ENCODE measurements around the gene MAOA.
"Not testable (repeated sequence)": the region's sequence is repeated elsewhere in the genome, so short reads cannot be mapped to it uniquely, and the experiment has no call there.

The MAOA gene

DNA sequence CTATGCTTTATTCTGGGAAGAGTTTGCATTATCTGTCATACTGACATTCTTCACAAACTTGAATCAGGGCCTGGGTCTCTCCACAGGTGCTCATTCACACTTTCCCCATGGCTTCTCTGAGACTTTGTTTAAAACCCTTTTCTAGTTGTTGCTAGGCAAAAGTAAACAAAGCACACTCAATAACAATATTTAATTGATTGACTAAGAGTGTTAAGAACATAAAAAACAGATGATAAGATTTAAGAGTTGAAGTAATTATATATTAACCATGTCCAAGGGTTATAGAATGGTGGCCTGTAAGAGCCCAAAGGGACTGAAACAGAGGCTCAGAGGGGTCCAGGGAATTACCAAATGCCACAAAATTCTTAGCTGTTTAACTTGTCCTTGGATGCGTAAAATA lies 7.1 kb downstream of the MAOA start:
- no peak for DNase-seq (ENCODE audit: low read depth)

DNA sequence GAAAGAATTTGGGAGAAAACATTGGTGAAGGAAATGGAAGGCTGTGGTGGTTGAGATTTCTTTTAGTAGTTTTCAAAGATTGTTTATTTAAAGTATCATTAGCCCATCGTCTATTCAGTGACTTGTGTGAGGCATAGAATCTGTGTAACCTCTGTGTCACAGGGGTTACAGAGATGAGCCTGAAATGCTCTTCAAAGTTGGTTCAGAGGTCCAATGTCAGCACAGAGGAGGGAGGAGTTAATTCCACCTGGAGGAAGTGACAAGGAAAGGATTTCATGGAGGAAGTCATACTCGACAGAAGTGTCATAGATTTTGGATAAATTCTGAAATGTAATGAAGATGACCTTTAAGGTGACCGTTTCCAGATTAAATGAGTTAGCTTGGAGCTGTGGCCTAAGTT lies 8.2 kb downstream of the MAOA start:
- no peak for DNase-seq (ENCODE audit: low read depth)

DNA sequence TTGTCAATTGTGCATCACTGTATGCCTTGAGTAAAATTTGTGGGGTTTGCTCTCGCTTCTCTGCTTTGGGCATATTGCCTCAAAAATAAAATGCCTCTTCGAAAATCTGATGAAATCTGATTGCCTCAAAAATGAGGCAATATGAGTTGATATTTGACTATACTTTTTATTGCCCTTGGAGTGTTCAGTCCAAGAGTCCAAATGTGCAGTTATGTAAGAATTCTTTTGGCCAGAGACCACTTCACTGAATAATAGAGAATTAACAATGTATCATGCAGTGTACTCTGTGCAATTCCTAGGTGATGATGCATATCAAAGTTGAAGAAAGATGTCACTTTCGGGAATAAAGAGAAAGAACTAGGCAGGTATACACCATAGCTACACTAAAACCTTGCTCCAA lies 8.6 kb downstream of the MAOA start:
- DNase-seq (ENCODE audit: low read depth): no peak

DNA sequence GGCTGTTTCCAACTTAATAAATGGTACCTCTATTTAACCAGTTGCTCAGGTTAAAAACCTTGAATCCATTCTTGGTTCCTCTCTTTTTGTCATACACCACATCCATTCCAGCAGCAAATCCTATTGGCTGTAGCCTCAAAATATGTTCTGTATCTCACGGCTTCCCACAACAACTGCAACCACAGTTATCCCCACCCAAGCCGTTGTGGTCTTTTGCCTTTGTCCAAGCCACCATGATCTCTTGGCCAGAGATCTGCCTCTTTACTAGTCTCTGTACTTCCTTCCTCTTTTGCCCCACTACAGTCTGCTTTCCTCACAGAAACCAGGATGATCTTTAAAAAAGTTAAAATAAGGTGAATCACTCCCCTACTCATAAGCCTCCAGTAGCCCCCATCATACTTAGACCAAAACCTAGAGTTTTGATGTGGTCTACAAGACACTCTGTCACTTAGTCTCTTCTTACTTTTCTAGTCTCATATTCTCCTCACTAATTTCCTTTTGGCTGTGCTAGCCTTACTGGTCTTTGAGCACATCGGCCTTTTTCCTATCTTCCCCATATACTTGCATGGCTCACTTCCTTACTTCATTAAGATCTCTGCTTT lies 10.3 kb downstream of the MAOA start:
- DNase-seq (ENCODE audit: low read depth): no peak

DNA sequence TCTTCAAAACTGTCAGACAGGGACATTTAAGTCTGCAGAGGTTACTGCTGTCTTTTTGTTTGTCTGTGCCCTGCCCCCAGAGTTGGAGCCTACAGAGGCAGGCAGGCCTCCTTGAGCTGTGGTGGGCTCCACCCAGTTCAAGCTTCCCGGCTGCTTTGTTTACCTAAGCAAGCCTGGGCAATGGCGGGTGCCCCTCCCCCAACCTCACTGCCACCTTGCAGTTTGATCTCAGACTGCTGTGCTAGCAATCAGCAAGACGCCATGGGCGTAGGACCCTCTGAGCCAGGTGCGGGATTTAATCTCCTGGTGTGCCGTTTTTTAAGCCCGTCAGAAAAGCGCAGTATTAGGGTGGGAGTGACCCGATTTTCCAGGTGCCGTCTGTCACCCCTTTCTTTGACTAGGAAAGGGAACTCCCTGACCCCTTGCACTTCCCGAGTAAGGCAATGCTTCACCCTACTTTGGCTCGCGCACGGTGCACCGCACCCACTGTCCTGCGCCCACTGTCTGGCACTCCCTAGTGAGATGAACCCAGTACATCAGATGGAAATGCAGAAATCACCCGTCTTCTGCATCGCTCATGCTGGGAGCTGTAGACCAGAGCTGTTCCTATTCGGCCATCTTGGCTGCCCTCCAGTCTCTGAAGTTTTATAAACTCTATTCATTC lies 20.0 kb downstream of the MAOA start:
- DNase-seq (ENCODE audit: low read depth): not testable (repeated sequence)

DNA sequence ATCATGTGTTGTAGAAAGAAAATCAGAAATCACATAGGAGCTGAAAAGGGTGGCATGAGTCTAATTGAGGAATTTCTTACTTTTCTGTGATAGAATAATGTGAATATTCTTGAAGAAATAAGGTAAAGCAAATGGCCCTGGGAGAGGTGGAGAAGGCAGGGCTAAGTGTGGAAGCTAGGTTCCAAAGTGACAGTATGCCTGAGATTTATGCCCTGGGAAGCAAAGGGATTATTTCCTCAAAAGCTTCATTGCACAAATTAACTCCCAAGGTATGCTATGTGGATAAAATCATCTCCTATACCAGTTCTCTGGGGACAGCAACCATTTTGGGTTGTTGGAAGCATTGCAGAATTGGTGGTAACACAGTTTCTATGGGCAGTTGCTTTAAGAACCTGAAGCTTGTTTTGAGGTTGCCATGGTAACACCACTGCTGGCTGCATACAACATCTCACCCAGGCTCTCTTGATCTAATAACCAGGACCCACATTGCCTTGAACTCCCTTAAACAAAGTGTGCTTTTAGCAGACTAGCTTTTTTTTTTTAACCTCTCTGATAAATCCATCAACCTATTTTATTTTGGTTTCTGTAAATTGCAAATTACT lies 21.0 kb downstream of the MAOA start:
- no peak for DNase-seq (ENCODE audit: low read depth)

DNA sequence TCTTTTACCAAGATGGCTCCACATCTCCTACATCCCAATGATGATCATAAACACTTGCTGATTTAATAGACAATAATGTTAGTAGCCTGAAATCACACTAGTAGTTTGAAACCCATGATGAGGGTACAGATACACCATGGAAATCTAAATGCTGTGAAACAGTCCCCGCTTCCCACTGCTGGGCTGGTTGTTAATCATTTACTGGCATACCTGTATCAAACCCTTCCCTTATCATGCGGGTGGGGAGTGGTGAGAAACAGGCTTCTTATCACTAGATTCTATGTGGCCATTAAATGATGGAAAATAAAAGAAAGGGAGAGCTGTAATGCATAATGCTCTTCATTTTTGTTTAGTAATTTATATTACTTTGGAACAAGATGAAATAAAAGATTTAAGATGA lies 21.9 kb downstream of the MAOA start:
- DNase-seq (ENCODE audit: low read depth): no peak

DNA sequence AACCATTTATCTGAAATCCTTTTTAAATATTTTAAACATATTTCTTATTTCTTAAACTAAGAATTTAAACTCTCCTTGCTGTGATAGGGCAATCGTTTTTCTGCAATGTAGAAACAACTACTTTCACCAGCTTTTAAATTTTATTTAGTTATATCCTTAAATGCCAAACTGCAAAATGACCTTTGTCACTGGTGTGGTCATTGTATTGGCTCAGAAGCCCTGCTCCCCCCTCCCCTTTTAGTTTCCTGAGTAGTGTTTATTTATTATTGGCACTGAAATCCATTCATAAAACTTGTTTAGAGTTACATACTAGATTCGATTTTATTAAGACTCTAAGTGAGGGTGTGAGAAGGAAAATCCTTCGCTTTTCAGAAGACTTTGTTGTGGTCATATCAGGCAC lies 23.0 kb downstream of the MAOA start:
- no peak for DNase-seq (ENCODE audit: low read depth)

DNA sequence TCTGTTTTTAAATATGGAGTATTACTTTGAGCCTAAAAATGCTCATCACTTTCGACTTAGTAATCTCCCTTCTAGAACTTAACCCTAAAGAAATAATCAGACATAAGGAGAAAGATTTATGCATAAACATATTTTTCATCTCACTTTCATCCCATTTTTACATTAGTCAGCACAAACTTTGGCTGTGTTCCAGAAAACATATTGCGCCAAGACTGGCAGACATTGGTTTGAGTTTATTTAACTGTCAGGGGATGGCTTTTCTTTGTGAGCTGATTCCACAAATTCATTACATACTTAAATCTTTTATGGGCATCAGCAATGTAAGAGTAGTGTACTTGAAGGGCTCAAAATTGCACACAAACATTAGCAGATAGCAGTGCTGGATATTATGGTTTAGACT lies 23.7 kb downstream of the MAOA start:
- DNase-seq (ENCODE audit: low read depth): no peak

DNA sequence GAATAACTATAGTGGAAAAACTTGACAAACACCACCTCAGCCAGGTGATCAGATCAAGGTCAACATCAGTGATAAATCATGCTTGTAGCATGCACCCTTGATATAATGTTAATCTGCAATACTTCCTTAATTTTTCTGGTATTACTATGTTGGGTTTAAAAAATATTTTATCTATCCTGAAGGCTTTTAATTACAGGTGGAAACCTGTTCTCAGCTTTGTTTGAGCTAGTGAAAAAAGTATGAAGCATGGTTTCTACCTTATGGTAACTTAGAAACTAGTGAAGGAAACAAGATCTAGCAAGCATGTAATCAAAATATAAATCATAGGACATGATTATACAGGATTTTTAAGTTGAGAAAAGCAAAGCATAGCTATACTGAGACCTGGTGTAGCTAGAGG lies 26.6 kb downstream of the MAOA start:
- no peak for DNase-seq (ENCODE audit: low read depth)

DNA sequence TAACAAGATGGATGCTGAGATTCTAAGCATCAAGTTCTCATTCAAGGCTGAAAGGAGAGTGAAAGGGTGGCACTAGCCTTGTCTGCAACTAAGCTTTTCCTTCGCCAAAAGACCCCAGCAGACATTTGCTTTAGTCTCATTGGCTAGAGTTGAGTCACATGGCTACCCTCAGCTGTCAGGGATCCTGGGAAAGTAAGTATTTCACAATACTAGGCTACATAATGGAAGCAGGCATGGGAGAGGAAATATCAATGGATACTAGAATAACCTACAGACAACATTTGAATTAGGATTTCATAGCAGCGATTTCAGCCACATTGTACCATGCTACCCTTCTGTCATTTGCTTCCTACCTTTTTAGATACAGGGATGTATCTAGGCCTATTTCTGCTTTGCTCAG lies 29.1 kb downstream of the MAOA start:
- no peak for DNase-seq (ENCODE audit: low read depth)

DNA sequence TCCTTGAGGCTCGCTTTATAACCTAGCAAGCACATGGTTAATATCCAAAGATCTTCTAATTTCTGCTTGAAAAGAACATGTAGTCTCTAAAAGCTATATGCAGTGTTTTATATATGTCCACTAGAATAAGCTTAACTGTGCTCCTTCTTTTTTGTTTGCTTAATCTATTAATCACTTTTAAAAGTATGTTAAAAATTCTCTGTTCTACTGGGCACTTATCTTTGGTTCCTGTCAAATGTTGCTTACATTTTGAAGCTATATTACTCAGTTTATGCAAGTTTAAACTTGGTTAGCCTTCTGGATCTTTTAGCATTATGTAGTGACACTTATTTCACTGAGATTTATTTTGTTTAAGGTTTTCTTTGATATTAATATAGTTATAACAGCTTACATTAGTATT lies 32.5 kb downstream of the MAOA start:
- no peak for DNase-seq (ENCODE audit: low read depth)

DNA sequence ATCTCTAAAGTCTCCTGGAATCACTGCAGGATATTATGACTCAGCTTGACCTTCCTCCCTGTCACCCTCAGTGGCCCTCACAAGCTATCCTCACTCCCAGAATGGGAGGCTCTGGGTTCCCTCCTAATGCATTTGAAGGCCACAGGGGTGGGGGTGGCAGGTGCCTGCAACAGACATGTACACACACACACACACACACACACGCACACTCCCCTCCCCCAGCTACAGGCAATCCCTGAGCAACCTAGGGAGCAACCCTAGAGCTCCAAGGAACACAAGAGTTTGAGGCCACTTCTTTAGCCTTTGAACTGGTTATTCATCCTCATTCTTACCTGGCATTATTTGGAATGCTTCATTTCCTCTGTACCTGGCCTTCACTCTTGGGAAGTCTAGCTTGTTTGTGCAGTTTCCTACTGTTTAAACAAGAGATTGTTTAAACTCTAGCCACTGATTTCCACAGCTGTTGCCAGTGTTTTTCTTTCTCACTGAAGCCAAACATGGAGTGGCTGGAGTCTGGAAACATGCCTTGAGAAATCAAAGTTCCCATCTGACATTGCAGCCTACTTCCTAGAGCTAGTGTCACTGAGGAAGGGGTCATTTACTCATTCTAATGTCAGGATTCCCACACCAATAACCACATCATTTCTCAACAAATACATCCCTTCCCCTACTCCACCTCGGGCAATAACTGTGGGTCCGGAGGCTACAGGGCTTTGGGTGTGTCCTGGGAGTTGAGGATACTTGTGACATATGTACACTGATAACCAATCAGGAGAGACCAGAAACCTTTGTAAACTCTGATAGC lies 37.7 kb downstream of the MAOA start:
- no peak for DNase-seq (ENCODE audit: low read depth)

DNA sequence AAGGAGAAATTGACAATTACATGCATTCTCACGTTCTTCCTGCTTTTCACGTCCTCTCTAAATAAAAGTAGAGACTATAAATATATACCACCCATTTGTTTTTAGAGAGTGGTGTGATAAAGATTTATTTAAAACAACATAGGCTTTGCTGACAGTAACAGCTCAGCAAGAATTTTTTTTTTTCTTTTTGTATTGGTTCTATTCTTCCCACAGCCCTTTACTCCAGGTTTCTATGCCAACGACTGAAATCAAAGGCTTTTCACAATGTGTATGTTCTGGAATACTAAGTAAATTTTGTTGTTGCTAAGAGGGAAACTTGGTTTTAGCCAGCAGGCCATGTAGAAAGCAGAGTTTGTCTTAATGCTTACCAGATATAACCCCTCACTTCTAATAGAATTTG lies 43.4 kb downstream of the MAOA start:
- no peak for DNase-seq (ENCODE audit: low read depth)

DNA sequence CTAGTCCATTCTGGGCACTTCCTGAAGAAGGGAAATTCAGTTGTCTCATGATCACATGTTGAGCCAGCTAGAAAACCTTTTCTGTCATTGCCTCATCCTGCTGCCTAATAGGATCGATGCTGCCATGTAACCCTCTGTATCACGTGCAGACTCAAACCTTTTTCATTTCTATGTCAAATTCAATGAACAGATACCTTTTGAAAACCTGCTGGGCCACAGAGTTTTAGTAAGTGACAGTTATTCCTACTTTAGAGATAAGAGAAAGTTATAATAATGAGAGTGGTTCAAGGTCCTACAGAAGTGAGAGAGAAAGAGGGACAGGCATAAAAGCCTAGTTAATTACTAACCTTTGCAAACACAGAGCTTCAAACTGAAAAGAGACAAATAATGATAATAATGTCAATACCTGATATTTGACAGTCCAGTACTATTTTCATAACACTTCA lies 46.0 kb downstream of the MAOA start:
- DNase-seq (ENCODE audit: low read depth): no peak

DNA sequence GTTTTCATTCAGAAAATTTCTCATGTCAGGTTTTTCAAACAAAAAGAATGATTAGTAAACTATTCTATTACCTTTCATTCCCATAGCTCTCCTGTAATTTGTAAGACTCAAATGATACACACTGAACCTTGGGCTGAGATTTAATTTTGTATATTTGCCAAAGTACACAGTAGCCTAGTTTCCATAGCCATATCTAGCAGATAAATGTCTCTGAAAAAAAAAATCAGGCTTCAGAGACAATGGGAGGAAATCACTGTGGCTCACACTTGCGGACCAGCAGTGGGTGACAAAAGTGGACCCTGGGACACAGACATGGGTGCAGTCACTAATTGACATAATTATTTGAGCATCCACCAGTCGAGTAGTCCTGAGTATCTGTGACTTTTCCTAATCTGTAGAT lies 46.6 kb downstream of the MAOA start:
- DNase-seq (ENCODE audit: low read depth): no peak

DNA sequence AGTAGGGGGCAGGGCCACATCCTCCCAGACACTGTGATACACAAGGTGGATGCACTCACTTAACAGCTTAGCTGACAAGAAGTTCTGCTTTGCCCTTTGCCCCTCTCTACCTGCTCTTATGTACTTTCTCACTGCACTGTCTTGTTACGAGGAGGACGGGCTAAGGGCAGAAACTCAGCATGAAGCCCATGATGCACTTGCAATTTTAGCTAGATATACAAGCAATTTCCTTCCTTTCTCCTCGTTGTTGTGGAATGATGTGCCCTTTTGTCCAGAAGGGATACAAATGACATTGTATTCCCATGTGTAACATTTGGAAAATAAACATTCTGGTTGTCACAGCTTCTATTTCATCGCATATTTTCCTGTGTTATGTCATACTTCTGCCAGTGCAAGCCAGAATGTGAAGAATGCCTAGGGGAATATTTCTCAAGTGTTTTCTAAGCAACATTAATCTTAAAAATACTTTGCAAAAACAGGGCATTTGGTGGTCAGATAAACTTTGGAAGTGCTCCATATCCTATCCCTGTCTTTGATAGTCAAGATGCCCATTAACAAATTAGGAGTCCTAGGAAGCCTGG lies 47.2 kb downstream of the MAOA start:
- no peak for DNase-seq (ENCODE audit: low read depth)

DNA sequence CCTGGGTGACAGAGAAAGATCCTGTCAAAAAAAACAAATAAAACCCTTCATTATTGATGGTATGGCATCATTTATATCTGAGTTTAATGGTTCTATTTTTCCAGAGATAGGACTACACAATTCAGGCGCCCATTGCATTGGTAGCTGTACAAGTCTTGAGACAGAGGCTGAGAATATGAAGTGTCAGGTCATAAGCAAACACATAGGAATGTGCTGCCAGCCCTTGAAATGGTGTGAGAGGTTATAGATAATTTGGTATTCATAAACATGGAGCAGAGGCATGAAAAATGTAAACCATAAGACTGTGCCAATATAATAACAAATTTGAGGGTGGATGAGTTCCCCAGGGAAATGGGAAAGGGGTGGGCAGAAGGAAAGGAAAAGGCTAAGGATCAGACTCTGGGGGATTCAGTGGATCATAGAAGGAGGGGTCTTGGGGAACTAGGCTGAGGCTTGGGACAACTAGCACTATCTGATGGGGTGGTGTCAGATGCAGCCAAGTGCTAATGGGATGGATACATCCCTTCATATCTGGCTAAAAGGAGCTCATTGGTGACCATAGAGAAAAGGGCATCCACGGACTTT lies 50.8 kb downstream of the MAOA start:
- DNase-seq (ENCODE audit: low read depth): no peak

DNA sequence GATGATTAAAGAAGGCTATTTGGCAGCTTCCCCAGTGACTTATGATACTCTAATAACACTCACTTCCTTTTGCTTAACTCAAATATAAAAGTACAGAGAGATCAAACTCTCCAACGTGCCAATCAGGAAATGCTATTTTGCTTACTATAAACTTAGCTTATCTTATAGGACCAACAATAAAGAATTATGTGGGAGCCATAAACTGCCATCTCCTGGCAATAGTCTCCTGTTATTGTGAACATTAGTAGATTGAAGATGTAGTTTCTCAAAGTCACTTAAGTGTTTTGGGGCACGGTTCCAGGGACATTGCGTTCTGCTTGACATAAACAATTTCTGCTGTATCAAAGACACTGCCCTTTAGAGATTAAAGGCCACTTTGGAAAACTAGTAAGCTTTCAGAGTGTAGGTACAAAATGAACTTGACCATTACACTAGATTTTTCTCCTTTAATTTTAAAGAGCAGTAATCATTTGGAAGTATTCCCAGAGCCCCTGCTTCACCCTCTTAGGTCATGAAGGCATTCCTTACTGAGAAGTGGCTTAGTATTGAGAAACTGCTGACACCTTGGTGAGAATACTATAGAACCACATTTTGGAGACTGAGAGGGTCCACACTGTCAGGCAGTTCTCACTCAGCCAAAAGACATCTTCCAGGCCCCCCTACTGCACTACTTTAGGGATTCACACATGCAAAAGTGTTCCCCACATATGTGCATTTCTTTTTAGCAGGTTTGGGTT lies 51.9 kb downstream of the MAOA start:
- no peak for DNase-seq (ENCODE audit: low read depth)

DNA sequence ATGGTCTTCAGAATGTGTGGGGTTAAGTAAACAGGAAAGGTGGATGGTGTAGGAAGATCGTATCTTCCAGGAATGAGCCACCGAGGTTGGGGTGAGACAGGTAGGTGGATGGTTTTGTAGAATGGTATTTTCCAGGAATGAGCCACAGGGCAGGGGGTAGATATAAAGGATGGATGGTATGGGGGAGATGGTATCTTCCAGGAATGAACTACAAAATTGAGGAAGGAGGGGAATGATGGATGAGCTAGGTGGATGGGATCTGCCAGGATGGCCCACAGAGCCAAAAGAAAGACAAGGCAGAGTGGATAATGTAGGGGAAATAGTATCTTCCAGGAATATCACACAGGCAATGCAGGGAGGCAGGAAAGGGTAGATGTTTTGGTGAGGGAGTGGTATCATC lies 60.0 kb downstream of the MAOA start:
- no peak for DNase-seq (ENCODE audit: low read depth)

DNA sequence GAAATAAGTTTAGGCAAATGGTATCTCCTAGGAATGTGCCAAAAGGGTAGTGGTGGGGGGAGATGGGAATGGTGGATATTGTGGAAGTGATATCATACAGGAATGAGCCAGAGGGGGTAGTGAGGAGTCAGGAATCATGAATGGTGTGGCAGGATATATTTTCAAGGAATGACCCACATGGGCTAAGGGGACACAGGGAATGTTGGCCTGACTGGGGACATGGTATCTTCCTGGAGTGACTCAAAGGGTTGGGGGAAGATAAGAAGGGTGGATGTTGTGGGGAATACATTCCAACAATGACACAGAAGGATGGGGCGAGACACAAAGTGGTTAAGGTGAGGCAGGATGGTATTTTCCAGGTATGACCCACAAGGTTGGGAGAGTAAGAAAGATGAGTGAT lies 60.6 kb downstream of the MAOA start:
- no peak for DNase-seq (ENCODE audit: low read depth)

DNA sequence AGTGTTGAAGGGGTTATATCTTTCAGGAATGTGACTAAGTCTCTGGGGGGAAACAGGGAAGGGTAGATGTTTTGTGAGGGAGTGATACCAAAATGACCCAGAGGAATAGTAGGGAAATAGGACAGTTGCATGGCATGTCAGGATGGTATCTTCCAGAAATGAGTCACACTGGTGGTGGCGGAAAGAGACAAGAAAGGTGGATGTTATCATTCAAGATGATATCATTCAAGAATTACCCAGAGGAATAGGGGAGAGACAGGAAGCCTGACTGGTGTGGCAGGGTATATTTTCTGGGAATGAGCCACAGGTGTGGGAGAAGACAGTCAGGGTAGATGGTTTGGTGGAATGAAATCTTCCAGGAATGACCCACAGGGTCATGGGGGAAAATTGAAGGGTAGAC lies 61.1 kb downstream of the MAOA start:
- no peak for DNase-seq (ENCODE audit: low read depth)

Measured in CMK (cell line).